Activated T-cell treated with anti-CD3 and anti-CD28 coated beads, Interleukin-2, amount 50 U/mL, for 48 hours (primary cell): Measurements from ENCODE around the gene CCDC137.

ENCODE experiments used
- DNase-seq, 2 experiments: peaks; one replicate each; pipeline ENCODE4 v3.0.0-alpha.2; 2020

CCDC137 gene

GRCh38 chr17:81703747-81704654 lies 37.5 kb downstream of the CCDC137 start:
- DNase-seq, result no peak

GRCh38 chr17:81705518-81706231 lies 39.1 kb downstream of the CCDC137 start:
- DNase-seq, result no peak

- no peak for DNase-seq
Observed at GRCh38 chr17:81706232-81706611, 39.7 kb downstream of the CCDC137 start.

GRCh38 chr17:81706757-81707624 lies 40.5 kb downstream of the CCDC137 start:
- DNase-seq, result no peak

DNA sequence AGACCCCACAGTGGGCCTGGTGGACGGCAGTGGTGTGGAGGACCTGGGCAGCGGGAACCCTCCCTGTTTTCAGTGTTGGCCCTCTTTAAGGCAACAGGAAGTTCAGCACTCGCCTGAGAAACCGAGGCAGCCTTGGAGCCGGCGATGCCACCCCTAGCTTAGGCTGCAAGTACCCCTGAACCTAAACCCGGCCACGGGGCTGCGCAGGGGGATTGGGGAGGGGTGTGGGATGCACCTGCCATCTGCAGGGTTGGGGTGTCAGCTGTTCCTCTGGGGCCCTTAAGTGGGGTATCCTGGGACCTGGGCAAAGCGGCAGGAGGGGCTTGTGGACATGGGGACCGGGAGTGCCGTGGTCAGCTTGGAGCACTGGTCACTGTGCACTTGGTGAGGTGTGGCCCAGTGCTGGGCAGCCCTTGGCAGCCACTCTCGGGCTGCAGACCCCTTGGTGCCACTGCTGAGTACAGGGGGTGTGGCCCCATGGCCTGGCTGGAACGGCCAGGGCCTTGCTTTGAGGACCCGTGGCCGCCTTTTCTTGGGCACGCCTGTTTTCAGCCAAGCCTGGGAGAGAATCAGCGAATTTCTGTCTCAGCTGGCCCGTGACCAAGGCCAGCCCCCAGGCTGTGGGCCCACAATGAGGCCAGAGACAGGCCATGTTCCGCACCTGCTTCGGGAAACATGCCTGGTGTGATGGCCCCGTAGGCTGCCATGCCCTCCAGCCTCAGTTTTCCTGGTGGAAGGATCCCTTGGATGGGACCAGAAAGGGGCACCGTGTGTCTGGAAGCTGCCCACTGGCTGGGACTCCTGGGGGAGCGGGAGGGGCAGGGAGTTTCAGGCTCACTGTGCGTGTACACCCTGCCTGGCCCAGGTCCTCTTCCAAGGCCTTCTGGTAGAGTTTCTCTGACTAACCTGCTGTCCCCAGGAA lies 41.4 kb downstream of the CCDC137 start:
- no peak for DNase-seq

DNA sequence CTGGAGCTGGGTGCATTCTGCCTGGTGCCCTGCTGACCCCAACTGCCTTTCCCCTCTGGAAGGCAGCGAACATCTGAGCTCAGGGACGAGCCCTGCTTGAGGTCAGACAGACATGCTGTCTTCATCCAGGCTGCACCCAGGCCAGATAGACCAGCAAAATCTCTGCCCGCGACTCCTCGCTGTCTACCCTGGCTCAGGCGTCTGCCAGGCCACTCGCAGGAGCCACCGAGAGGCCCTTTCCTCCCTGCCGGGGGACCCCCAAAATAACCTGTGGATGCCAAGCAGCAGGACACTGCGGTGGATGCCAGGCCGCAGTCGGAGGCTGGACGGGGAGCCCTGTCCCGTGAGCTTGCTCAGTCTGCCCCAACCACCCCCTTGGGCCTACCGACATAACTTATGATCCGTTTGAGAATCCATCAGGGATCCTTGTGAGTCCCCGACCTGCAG lies 42.2 kb downstream of the CCDC137 start:
- no peak for DNase-seq

- peak; percentile 47 to 50 for DNase-seq
Observed at GRCh38 chr17:81710514-81711308, 44.2 kb downstream of the CCDC137 start.

- peak; percentile 87 to 92 for DNase-seq
Observed at GRCh38 chr17:81711814-81712467, 45.4 kb downstream of the CCDC137 start, which contains the start of gene SLC25A10. TSS of gene SLC25A10 (plus strand) at chr17:81712284. CDS start at chr17:81712427, 143 bp downstream.

DNA sequence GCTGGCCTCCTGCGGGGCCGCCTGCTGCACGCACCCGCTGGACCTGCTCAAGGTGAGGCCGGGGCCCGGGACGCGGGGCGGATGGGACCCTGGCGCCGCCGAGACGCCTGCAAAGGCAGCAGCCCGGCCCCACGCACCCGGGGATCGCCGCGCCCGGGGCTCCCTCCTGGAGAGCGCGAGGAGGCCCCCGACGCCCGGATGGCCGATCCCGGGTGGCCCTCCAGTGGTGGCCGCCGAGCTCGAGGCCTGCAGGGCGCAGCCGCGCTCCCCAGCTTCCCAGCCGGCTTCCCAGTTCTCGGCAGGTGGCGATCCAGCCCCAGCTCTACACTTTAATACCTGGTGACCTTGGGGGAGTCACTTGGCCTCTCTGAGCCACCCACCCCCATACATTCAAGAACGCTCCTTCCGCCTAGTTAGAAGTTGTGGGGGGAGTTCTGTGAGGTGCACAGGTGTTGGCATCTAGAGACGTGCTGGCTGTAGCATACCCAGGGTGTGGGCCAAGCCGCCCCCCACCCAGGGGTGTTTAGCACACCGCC lies 46.0 kb downstream of the CCDC137 start:
- DNase-seq, result no peak

- no peak for DNase-seq
Observed at GRCh38 chr17:81713004-81713555, 46.5 kb downstream of the CCDC137 start.

GRCh38 chr17:81713556-81714411 lies 47.2 kb downstream of the CCDC137 start:
- no peak for DNase-seq

- DNase-seq, result no peak
Observed at GRCh38 chr17:81714412-81715106, 48.0 kb downstream of the CCDC137 start.

DNA sequence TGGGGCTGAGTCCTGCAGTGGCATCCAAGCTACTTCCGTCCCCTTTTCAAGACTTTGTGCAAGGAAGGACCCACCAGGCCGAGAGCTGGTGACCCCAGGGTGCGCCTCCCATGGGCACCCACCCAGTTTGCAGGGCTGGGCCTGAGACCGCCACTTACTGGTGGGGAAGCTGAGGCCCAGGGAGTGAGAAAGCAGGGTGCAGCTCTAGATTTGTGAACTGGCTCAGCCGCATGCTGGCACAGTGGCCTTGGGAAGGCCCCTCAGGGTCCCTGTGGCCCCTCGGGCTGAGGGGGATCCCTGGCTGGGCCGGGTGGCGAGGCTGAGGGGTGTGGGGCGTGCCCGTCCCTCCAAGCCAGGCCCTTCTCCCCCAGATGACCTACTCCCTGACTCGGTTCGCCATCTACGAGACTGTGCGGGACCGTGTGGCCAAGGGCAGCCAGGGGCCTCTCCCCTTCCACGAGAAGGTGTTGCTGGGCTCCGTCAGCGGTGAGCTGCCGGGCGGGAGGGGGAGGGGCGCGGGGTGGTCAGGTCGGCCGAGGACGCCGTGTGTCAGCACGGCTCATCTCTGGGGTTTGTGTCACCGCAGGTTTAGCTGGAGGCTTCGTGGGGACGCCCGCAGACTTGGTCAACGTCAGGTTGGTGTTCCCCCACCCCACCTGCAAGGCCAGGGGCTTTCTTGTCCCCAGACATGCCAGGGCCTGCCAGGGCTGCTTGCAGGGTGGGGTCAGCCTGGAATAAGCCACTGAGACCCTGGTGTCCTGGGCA lies 48.8 kb downstream of the CCDC137 start:
- no peak for DNase-seq

GRCh38 chr17:81715872-81716673 lies 49.5 kb downstream of the CCDC137 start:
- DNase-seq, result no peak

DNA sequence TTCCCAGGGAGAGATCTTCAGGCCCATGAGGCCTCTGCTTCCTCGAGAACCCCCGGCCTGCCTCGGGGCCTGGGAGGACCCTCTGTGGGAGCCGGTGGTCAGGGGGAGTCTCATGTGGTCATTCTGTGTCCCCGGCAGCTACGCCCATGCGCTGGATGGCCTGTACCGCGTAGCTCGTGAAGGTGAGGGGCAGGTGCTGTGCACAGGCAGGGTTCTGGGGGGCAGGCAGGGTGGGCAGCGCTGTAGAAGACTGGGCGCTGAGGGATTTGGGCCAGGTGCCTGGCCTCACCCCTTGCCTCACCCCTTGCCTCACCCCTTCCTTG lies 50.1 kb downstream of the CCDC137 start:
- no peak for DNase-seq

GRCh38 chr17:81717049-81717765 lies 50.7 kb downstream of the CCDC137 start:
- no peak for DNase-seq
